ENCODE data around the gene THOC5. TPM values are rescaled to one million over a fixed set of nuclear protein-coding genes. Genes with fewer than 3 reads are reported as not detected.
"Not testable (repeated sequence)": the region's sequence is repeated elsewhere in the genome, so short reads cannot be mapped to it uniquely, and the experiment has no call there.

Gene THOC5
- 10 to 100 TPM; 22.9 to 34.2 (median 29.0) TPM for polyA plus RNA-seq (ENCODE audit: insufficient read length in 4 of 4)

- peak; percentile 87 to 91 (median 88) for DNase-seq (ENCODE audit: low read depth in 4 of 4, low spot score in 3 of 4)
Observed at GRCh38 chr22:29553351-29554224, at the start of gene THOC5. TSS of gene THOC5 (minus strand) at chr22:29553757. CDS start at chr22:29549147, 4,610 bp downstream.

- no peak for DNase-seq (ENCODE audit: low read depth in 4 of 4, low spot score in 3 of 4)
Observed at GRCh38 chr22:29598684-29599020, 45.1 kb upstream of the THOC5 start.

GRCh38 chr22:29597871-29598683 lies 44.5 kb upstream of the THOC5 start:
- DNase-seq (ENCODE audit: low read depth in 4 of 4, low spot score in 3 of 4): not testable (repeated sequence)

DNA sequence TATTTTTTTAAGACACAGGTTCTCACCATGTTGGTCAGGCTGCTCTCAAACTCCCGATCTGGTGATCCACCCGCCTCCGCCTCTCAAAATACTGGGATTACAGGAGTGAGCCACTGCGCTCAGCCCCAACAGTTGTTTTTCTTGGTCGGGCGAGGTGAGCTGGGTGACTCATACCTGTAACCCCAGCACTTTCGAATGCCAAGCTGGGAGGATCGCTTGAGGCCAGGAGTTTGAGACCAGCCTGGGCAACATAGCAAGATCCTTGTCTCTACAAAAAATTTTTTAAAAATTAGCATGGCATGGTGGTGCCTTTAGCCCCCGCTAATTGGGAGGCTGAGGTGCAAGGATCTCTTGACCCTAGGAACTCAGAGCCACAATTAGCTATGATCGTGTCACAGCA lies 42.9 kb upstream of the THOC5 start:
- no peak for DNase-seq (ENCODE audit: low read depth in 4 of 4, low spot score in 3 of 4)

- DNase-seq (ENCODE audit: low read depth in 4 of 4, low spot score in 3 of 4): not testable (repeated sequence)
Observed at GRCh38 chr22:29594447-29594846, 40.9 kb upstream of the THOC5 start.

DNA sequence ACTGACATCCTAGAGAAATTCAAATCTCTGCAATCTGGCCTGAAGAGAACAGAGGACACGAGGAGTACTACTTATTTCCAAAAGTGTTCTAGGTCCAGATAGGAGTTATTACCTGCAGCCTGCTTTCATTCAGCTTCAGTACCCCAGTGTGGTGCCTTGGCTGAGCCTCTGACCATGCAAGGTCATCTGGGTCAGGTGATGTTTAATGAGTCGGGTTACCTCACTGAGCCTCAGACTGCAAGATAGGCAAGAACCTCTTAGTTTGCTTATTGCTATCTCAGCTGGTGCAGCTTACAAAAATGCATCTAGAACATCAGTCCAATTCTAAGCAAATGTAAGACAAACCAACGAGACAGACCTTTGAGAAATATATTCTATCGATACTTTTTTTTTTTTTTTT lies 40.4 kb upstream of the THOC5 start:
- no peak for DNase-seq (ENCODE audit: low read depth in 4 of 4, low spot score in 3 of 4)

- DNase-seq (ENCODE audit: low read depth in 4 of 4, low spot score in 3 of 4): no peak
Observed at GRCh38 chr22:29587938-29588699, 34.6 kb upstream of the THOC5 start.

DNA sequence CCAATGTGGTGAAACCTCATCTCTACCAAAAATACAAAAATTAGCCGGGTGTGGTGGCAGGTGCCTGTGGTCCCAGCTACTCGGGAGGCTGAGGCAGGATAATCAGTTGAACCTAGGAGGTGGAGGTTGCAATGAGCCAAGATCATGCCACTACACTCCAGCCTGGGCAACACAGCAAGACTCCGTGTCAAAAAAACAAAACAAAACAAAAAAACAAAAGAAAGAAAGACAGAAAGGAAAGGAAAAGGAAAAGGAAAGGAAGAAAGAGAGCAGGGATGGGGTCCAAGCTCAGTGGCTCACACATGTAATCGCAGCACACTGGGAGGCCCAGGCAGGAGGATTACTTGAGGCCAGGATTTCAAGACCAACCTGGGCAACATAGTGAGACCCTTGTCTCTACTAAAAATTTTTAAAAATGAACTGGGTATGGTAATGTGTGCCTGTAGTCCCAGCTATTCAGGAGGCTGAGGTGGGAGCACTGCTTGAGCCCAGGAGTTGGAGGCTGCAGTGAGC lies 32.7 kb upstream of the THOC5 start:
- not testable (repeated sequence) for DNase-seq (ENCODE audit: low read depth in 4 of 4, low spot score in 3 of 4)

DNA sequence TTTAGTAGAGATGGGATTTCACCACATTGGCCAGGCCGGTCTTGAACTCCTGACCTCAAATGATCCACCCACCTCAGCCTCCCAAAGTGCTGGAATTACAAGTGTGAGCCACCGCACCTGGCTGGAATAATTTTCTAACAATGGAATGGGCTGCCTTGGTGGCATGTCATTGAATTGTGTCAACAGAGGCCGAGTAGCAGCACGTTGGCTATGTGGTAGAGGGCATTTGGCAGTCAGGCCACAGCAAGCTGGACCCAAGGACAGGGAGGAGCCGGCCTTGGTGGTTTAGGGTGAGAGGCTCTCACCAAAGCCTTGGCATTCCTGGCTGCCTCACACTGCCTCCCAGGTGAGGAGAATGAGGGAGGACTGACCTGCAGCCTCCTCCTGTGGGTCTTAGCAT lies 31.4 kb upstream of the THOC5 start:
- no peak for DNase-seq (ENCODE audit: low read depth in 4 of 4, low spot score in 3 of 4)

DNA sequence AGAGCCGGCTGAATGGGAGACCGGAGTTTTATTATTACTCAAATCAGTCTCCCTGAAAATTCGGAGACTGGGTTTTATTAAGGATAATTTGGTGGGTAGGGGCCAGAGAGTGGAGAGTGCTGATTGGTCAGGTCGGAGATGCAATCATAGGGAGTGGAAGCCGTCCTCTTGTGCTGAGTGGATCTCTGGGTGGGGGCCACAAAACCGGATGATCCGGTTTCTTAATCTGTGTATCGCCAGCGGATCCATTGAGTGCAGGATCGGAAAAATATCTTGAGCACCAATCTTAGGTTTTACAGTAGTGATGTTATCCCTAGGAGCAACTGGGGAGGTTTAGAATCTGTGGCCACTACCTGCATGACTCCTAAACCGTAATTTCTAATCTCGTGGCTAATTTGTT lies 28.2 kb upstream of the THOC5 start:
- no peak for DNase-seq (ENCODE audit: low read depth in 4 of 4, low spot score in 3 of 4)

DNA sequence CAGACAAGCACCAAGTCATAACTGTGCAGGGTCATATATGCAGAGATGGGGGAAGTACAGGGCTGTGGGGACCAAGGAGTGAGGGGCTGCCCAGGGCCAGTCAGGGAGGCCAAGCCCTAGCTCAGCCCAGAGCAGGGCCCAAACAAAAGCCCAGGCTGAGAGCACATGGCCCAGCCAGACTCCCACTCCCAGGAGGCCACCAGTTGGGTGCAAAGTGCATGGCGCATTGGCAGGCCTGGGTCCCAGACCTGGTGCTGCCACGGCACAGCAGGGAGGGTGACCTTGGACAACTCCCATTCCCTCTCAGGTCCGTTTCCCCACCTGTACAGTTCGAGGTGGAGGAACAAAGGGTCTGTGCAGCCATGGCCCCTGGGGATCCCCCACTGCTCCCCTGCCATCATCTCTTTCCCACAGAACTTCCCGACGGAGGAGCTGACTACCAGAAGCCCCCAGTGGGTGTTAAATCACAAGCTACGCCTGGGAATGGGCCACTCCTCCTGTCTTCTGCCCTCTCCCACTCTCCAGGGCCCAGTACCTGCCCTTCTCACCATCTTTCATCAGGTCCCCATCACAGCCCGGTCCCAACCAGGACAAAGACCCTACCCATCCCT lies 26.7 kb upstream of the THOC5 start:
- no peak for DNase-seq (ENCODE audit: low read depth in 4 of 4, low spot score in 3 of 4)

GRCh38 chr22:29578462-29579200 lies 25.1 kb upstream of the THOC5 start:
- DNase-seq (ENCODE audit: low read depth in 4 of 4, low spot score in 3 of 4): no peak

DNA sequence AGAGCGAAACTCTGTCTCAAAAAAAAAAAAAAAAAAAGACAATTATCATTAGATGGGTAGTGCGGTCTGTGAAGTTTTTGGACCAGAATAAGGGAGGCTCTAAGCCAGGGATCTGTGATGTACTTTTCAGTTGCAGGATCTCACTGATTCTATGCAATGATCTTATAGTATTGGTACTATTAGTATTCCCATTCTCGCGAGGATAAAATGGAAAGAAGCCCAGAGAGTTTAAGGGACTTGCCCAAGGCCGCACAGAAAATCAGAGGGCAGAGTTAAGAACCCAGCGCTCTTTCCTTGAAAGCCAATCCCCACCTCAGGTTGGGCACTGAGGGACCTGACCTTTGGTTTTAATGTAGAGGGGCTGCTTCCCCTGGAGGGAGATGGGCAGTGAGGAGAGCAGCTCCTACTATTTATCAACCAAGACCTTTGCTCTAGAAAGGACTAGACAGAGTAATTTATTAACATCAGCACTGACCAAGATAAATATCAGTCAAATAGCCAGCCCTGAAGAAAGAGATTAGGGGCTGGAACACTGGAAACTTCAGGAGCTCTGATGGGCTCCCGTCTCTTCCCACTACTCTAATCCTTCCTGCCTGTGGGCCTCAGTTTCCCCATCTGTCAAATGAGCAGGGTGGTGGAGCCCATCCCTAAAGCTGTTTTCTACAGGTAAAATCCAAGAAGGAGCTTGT lies 21.3 kb upstream of the THOC5 start:
- DNase-seq (ENCODE audit: low read depth in 4 of 4, low spot score in 3 of 4): no peak

DNA sequence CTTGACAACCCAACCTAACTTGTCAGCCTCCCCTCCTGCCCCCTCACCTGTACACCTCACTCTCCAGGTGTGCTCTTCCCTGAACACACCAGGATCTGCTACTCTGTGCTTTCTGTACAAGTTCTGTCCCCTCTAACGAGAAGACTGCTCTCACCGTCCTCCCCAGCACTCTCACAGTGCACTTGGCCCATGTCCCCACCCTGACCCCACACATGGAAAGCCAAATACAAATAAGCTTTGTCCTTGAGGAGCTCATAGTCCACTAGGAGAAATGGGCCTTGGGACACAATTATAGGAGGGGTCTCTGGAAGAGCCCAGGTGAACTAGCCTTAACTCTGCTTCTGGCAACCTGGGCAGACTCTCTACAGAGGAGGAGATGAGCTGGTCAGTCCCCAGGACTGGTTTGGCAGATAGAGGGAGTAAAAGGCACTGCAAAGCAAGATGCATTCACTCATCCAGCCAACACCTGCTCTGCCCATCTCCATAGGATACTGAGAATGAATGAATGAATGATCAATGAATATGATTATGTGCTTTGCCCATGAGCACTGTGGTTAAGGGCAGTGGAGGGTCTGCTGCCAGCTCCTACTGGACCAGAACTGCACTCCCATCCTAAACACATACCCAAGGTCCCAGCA lies 17.5 kb upstream of the THOC5 start:
- no peak for DNase-seq (ENCODE audit: low read depth in 4 of 4, low spot score in 3 of 4)

GRCh38 chr22:29570456-29570855 lies 16.9 kb upstream of the THOC5 start:
- DNase-seq (ENCODE audit: low read depth in 4 of 4, low spot score in 3 of 4): no peak

DNA sequence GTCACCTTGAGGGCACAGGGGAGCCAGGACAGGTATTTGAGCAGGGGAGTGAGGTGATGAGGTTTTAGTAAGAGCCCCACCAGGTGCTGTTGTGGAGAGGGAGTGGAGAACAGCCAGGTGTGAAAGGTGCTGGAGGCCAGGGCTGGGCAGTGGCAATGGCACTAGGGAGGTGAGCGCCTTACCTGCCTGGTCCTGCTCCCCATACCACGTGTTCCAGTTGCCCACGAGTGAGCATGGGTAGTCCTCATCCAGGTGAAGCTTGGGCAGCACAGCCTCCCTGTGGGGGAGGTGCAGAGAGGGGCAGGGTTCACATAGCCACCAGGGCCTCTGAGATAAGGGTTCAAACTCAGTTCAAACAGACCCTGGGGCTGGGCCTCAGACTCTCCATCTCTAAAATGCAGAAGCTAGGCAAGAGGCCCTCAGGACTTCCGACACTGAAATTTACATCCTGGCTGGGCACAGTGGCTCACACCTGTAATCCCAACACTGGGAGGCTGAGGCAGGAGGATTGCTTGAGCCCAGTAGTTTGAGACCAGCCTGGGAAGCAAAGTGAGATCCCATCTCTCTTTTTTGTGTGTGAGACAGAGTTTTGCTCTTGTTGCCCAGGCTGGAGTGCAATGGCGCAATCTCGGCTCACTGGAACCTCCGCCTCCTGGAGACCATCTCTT lies 15.6 kb upstream of the THOC5 start:
- no peak for DNase-seq (ENCODE audit: low read depth in 4 of 4, low spot score in 3 of 4)

GRCh38 chr22:29567338-29567737 lies 13.8 kb upstream of the THOC5 start:
- DNase-seq (ENCODE audit: low read depth in 4 of 4, low spot score in 3 of 4): no peak

DNA sequence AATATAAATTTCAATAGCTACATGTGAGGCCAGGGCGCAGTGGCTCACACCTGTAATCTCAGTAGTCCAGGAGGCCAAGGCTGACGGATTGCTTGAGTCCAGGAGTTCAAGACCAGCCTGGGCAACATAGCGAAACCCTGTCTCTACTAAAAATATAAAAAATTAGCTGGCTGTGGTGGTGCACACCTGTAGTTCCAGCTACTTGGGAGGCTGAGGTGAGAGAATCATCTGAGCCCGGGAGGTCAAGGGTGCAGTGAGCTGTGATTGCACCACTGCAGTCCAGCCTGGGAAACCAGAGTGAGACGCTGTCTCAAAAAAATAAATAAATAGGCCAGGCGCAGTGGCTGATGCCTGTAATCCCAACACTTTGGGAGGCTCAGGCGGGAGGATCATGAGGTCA lies 13.0 kb upstream of the THOC5 start:
- DNase-seq (ENCODE audit: low read depth in 4 of 4, low spot score in 3 of 4): not testable (repeated sequence)
